CD8-positive, alpha-beta memory T cell (primary cell): Measurements from ENCODE around the gene N4BP2L1. TPM values are rescaled to one million over a fixed set of nuclear protein-coding genes. Genes with fewer than 3 reads are reported as not detected.
A peak's percentile ranks its signal among the peaks of the same experiment; 100 is the strongest.

Source experiments
- CTCF ChIA-PET: fragments of 350-600 bp; sonication (Branson Sonifier 250); formaldehyde crosslinking; loops from one replicate; lab custom pipeline; 2021; ENCODE audit warnings: antibody characterized with exemption; lab: Charles Lee
- POLR2A ChIA-PET: fragments of 350-600 bp; sonication (Branson Sonifier 250); formaldehyde crosslinking; loops from one replicate; lab custom pipeline; 2021; ENCODE audit warnings: antibody characterized with exemption; lab: Charles Lee
- DNase-seq, 5 donors: peaks; one replicate each; pipeline versions ENCODE4 v3.0.0 to v3.0.0-alpha.2; 2020 to 2022; ENCODE audit warnings: mixed read lengths in 1 of 5
- H3K27ac ChIP-seq: one replicate; pipeline ENCODE4 v1.7.0; 2013; ENCODE audit warnings: low read depth, mild to moderate bottlenecking, low read length, moderate library complexity
- H3K27me3 ChIP-seq: 2 replicates; pipeline ENCODE4 v1.7.0; 2013; ENCODE audit warnings: low read length, mild to moderate bottlenecking; ENCODE audit not compliant: insufficient read depth, poor library complexity, severe bottlenecking
- H3K36me3 ChIP-seq: 2 replicates; pipeline ENCODE4 v1.7.0; 2013; ENCODE audit warnings: mild to moderate bottlenecking, low read length, moderate library complexity; ENCODE audit not compliant: insufficient read depth
- H3K4me1 ChIP-seq: 2 replicates; pipeline ENCODE4 v1.7.0; 2013; ENCODE audit warnings: mild to moderate bottlenecking, low read length, moderate library complexity; ENCODE audit not compliant: insufficient read depth
- H3K4me3 ChIP-seq: 2 replicates; pipeline ENCODE4 v1.7.0; 2013; ENCODE audit warnings: mild to moderate bottlenecking, low read length
- H3K9me3 ChIP-seq: 2 replicates; pipeline ENCODE4 v1.7.0; 2013; ENCODE audit warnings: mild to moderate bottlenecking, low read length
- H3K27ac Mint-ChIP-seq, 8 donors: one replicate each; pipeline ENCODE4 v1.8.0; 2020 to 2021; ENCODE audit warnings: mixed read lengths in 8 of 8, mild to moderate bottlenecking in 6 of 8, inconsistent platforms in 3 of 8, moderate library complexity in 3 of 8
- H3K27me3 Mint-ChIP-seq, 2 donors: one replicate each; pipeline ENCODE4 v1.8.0; 2020 to 2021; ENCODE audit warnings: mixed read lengths in 2 of 2, mild to moderate bottlenecking in 1 of 2, moderate library complexity in 1 of 2
- H3K36me3 Mint-ChIP-seq, 3 donors: one replicate each; pipeline ENCODE4 v1.8.0; 2020 to 2021; ENCODE audit warnings: mixed read lengths in 3 of 3, inconsistent platforms in 1 of 3, mild to moderate bottlenecking in 1 of 3
- H3K4me1 Mint-ChIP-seq, 3 donors: one replicate each; pipeline ENCODE4 v1.8.0; 2020 to 2021; ENCODE audit warnings: mixed read lengths in 3 of 3, inconsistent platforms in 1 of 3, mild to moderate bottlenecking in 1 of 3
- H3K4me3 Mint-ChIP-seq, 7 donors: one replicate each; pipeline ENCODE4 v1.8.0; 2020 to 2021; ENCODE audit warnings: mixed read lengths in 7 of 7, mild to moderate bottlenecking in 6 of 7, moderate library complexity in 4 of 7, inconsistent platforms in 2 of 7
- H3K9me3 Mint-ChIP-seq, 5 donors: one replicate each; pipeline ENCODE4 v1.8.0; 2020 to 2022; ENCODE audit warnings: mixed read lengths in 5 of 5, mild to moderate bottlenecking in 3 of 5, moderate library complexity in 2 of 5, inconsistent platforms in 1 of 5
- polyA plus RNA-seq: library from polyadenylated mRNA; unstranded; fragments of 300-500 nt; fragmentation: Illumina TruSeq; gene quantifications from one replicate; pipeline ENCODE4 v1.2.3, GENCODE V29; 2021
- total RNA-seq, 2 experiments: library from RNA; stranded (reverse); gene quantifications; one replicate each; pipeline ENCODE4 v1.2.3, GENCODE V29; 2021

N4BP2L1 gene
- total and polyA plus RNA-seq, 3 experiments from 2014 or later: 15.1 to 54.3 (median 16.8) TPM

DNA sequence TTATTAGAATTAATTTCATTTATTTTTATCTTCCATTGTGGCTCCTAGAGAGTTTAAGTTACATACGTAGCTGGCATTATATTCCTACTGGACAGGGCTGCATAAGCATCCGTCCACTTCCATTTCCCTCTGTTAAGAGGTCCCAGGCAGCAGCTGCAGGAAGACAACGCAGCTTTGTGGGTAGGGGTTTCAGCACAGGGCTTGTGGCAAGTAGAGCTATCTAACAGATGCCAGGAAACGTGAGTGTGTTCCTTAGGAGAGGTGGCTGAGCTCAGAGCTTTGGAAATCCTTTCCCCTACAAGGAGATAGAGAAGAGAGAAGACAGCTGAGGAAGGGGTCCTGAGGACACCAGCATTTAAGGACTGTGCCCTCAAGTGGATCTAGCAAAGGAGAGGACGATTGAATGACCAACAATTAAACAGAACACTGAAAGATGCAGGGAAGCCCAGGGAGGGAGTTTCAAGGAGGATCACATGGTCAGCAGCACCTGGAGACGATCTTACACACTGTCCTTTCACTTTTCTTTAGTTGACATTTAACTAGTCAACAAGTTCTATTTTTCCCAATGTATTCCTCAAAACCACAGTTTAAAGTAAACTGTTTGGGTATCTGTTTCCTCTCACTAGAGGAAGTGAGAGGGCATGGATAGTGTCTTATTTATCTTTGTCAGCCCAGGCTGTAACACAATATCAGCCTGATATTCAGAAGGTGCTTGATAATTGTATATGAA, 2.3 kb upstream of the N4BP2L1 start:
- no peaks in the 10 kb centered on the region for H3K36me3 ChIP-seq
- H3K9me3 ChIP-seq: no peaks in the 10 kb centered on the region
- Mint-ChIP-seq H3K36me3 (peaks cover 4 to 31% (median 5%) of the 10 kb centered on the region in 3 donors), H3K4me3 (peak overlapping the region in 3 of 7 donors; percentile 30 to 39 (median 32)), H3K27me3 (no peaks in the 10 kb centered on the region), H3K4me1 (peaks cover 26 to 35% (median 29%) of the 10 kb centered on the region in 3 donors), H3K9me3 (no peaks in the 10 kb centered on the region), H3K27ac (peak overlapping the region in 7 of 8 donors; percentile 8 to 92 (median 34))
- ChIA-PET POLR2A (no interaction called here), CTCF (interaction anchor here (0.7 kb wide), 1 partner anchor 124 kb away, joined by 3 read pairs; no protein-coding TSS in a partner anchor)
- peaks cover 20% of the 10 kb centered on the region for H3K4me1 ChIP-seq
- no peak overlapping the region for H3K4me3 ChIP-seq
- no peak for DNase-seq
- no peaks in the 10 kb centered on the region for H3K27me3 ChIP-seq
- H3K27ac ChIP-seq: no peak overlapping the region

DNA sequence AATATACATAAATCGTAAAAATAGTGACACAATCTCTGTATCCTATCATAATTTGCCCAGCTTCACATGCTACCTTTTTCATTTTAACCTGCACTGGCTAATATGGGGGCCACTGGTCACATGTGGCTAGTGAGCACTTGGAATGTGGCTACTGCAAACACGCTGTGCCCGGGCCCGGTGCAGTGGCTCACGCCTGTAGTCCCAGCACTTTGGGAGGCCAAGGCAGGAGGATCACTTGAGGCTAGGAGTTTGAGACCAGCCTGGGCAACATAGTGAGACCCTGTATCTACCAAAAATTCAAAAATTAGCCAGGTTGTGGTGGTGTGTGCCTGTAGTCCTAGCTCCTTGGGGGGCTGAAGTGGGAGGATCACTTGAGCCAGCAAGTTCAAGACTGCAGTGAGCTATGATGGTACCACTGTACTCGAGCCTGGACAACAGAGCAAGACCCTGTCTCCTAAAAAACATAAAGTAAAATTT, 1.5 kb upstream of the N4BP2L1 start:
- Histone ChIP-seq H3K27me3 (no peaks in the 10 kb centered on the region), H3K4me3 (no peak overlapping the region), H3K36me3 (no peaks in the 10 kb centered on the region), H3K9me3 (no peaks in the 10 kb centered on the region), H3K4me1 (peaks cover 24% of the 10 kb centered on the region), H3K27ac (no peak overlapping the region)
- DNase-seq: no peak
- Mint-ChIP-seq H3K27ac (peak overlapping the region in 7 of 8 donors; percentile 43 to 99 (median 92)), H3K4me3 (peak overlapping the region in 2 of 7 donors; percentile 32), H3K36me3 (peaks cover 4 to 33% (median 5%) of the 10 kb centered on the region in 3 donors), H3K9me3 (no peaks in the 10 kb centered on the region), H3K27me3 (no peaks in the 10 kb centered on the region), H3K4me1 (peaks cover 29 to 40% (median 32%) of the 10 kb centered on the region in 3 donors)
- ChIA-PET CTCF (interaction anchor here (0.7 to 1.2 kb wide), 4 partner anchors 10 to 162 kb away, joined by 3 to 4 read pairs (median 4); partner anchors contain the start of genes BRCA2 and ZAR1L), POLR2A (no interaction called here)

DNA sequence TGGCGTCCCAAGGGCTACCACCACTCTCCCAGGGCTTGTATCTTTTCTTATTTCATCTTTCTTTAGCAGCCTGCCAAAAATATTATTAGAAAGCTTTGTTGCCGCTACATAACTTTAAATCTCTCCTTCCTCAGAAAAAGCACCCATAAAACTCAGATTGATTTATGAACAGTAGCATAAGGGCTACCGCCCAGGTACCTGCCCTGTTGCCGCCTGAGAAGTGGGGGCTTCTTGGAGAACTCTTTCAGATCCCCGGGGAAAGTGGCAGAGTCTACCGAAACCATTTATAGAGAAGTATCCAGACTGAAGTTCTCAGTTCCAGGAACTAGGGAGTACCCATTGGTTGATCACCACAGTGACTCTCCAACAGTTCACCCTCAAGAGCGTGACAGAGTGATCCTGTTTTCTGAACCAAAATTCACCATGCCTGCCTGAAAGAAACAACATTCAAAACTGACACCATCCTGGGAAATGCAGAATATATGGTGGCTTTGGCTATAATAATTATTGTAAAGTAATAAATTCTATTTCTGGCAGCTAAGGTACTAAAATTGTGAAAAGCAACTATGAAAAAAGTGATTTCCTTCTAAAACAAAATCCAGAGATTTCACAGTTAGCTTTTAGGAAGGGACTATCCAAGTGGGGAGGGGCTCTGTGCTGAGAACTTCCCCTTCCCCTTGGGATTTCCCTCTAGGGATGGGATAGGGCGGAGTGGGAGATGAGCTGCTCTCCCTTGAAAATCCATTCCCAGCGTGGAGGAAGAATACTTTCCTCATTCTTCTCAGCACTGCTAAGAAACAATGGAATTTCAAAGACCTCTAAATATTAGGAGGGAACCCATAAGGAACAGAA, 877 bp upstream of the N4BP2L1 start:
- Mint-ChIP-seq H3K4me3 (peak overlapping the region; percentile 83 to 94 (median 91)), H3K9me3 (no peaks in the 10 kb centered on the region), H3K36me3 (peaks cover 4 to 38% (median 5%) of the 10 kb centered on the region in 3 donors), H3K27me3 (no peaks in the 10 kb centered on the region), H3K4me1 (peaks cover 35 to 47% (median 39%) of the 10 kb centered on the region in 3 donors), H3K27ac (peak overlapping the region; percentile 92 to 99 (median 98))
- no peak for DNase-seq
- peak overlapping the region; percentile 87 for H3K27ac ChIP-seq
- ChIA-PET POLR2A (interaction anchor here (0.9 to 3.3 kb wide), 6 partner anchors 91 to 157 kb away, joined by 3 to 41 read pairs (median 4); partner anchors contain the start of genes BRCA2, PDS5B and ZAR1L), CTCF (interaction anchor here (1.0 to 1.2 kb wide), 6 partner anchors 11 to 240 kb away, joined by 3 to 4 read pairs (median 4); partner anchors contain the start of genes BRCA2 and ZAR1L)
- no peaks in the 10 kb centered on the region for H3K9me3 ChIP-seq
- no peaks in the 10 kb centered on the region for H3K27me3 ChIP-seq
- H3K4me1 ChIP-seq: peaks cover 31% of the 10 kb centered on the region
- H3K4me3 ChIP-seq: peak overlapping the region; percentile 84
- peaks cover 1% of the 10 kb centered on the region for H3K36me3 ChIP-seq

DNA sequence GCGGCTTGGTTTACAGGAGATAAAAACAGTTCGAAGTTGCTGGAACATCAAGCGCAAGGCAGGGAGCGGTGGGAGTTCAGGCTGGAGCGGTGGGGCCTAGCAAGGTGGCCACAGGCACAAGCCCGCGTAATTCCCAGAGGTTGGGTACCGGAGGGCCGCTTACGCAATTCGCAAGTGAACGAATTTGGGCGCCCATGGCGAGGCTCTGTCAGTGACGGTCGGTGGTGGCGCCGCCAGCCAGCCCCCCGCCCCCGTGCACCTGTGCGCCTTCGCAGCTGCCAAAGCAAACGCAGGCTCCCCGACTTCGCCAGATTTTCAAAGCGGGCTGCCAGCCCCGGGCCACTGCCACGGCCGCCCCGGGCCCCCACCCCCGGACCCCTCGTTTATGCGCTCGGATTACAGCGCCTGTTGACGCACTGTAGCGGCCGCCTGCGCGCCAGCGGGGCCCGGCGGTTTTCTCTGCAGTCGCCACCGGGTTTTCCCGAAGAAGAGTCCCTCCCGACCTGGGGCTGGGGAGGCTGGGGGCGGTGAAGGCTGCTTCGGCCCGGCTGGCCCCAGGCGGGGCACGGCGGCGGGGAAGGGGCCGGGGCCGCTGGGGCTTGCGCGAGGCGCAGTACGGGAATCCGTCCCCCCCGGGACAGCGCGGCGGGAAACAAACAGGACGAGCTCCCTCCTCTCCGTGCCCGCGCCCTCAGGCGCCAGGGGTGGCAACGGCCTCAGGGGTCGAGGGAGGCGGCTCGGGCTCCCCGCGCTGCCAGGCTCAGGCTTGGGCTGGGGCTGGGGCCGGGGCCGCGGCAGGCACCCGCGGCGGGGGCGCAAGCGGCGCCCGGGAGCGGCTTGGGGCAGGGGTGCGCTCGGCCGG, 709 bp downstream of the N4BP2L1 start:
- Mint-ChIP-seq H3K36me3 (peaks cover 0 to 44% (median 6%) of the 10 kb centered on the region in 3 donors), H3K9me3 (no peaks in the 10 kb centered on the region)
- POLR2A ChIA-PET: interaction anchor here (0.9 to 3.3 kb wide), 7 partner anchors 24 to 160 kb away, joined by 3 to 41 read pairs (median 4); partner anchors contain the start of genes BRCA2, N4BP2L2, PDS5B and ZAR1L

DNA sequence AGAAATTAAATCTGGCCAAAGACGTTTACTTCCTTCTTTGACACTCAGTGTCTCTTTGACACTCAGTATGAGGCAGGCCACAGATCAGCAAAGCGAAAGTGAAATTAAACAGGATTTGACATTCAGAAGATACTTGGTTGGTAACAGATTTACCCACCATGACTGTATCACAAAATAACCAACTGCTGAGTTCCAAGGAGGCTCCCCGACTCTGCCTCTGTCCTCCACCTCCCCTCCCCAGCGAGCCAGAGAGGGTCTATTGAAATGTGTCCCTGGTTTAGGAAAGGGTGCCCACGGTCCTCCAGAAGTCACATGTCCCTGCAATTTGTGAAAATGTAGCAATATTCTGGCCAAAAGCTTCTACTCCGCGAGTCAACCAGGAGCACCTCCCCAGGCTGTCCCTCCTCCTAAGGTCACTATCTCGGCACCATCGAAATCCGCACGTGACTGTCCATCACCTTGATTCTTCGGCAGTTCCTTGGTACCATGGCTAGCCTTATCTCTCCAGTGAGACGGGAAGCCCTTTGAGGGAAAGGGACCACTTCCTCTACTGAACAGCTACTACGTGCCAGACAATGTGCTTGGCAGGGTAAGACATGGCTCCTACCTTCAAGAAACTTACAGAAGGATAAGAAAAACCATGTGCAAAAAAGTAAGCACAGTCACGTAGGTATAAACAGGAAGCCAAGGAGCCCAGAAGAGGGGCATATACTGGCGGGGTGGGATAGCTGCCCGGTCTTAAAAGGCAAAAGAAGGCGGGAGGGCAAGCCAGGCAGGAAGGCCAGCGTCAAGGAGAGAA, 1.5 kb downstream of the N4BP2L1 start:
- CTCF ChIA-PET: interaction anchor here (1.1 to 1.4 kb wide), 3 partner anchors 16 to 117 kb away, joined by 3 to 4 read pairs (median 3); partner anchors contain the start of gene N4BP2L2
- Histone ChIP-seq H3K27me3 (no peaks in the 10 kb centered on the region), H3K4me1 (peaks cover 36% of the 10 kb centered on the region), H3K36me3 (peaks cover 5% of the 10 kb centered on the region), H3K27ac (peak overlapping the region; percentile 87), H3K4me3 (peak overlapping the region; percentile 84), H3K9me3 (no peaks in the 10 kb centered on the region)
- peak in 4 of 5 donors; percentile 39 to 66 (median 62) for DNase-seq
- POLR2A ChIA-PET: interaction anchor here (0.6 to 3.3 kb wide), 5 partner anchors 22 to 161 kb away, joined by 3 to 41 read pairs (median 4); partner anchors contain the start of genes BRCA2, N4BP2L2 and ZAR1L
- peaks cover 49 to 65% (median 62%) of the 10 kb centered on the region in 3 donors for H3K4me1 Mint-ChIP-seq
- no peaks in the 10 kb centered on the region for H3K9me3 Mint-ChIP-seq
- peak overlapping the region; percentile 92 to 100 (median 94) for H3K4me3 Mint-ChIP-seq
- H3K27ac Mint-ChIP-seq: peak overlapping the region; percentile 95 to 100 (median 98)
- peaks cover 0 to 47% (median 11%) of the 10 kb centered on the region in 3 donors for H3K36me3 Mint-ChIP-seq
- no peaks in the 10 kb centered on the region for H3K27me3 Mint-ChIP-seq

More for the DNA sequence above, 709 bp downstream of the N4BP2L1 start:
- H3K27me3 ChIP-seq: no peaks in the 10 kb centered on the region
- peak overlapping the region; percentile 95 to 100 (median 98) for H3K27ac Mint-ChIP-seq
- peak overlapping the region; percentile 92 to 100 (median 94) for H3K4me3 Mint-ChIP-seq
- no peaks in the 10 kb centered on the region for H3K9me3 ChIP-seq
- H3K4me3 ChIP-seq: peak overlapping the region; percentile 84
- H3K4me1 Mint-ChIP-seq: peaks cover 44 to 60% (median 54%) of the 10 kb centered on the region in 3 donors
- peak overlapping the region; percentile 87 for H3K27ac ChIP-seq
- peaks cover 5% of the 10 kb centered on the region for H3K36me3 ChIP-seq
- DNase-seq: peak; percentile 44 to 79 (median 65)
- CTCF ChIA-PET: interaction anchor here (0.8 to 1.4 kb wide), 5 partner anchors 16 to 242 kb away, joined by 3 to 4 read pairs (median 3); partner anchors contain the start of genes BRCA2, N4BP2L2 and ZAR1L
- H3K4me1 ChIP-seq: peaks cover 36% of the 10 kb centered on the region
- H3K27me3 Mint-ChIP-seq: no peaks in the 10 kb centered on the region

DNA sequence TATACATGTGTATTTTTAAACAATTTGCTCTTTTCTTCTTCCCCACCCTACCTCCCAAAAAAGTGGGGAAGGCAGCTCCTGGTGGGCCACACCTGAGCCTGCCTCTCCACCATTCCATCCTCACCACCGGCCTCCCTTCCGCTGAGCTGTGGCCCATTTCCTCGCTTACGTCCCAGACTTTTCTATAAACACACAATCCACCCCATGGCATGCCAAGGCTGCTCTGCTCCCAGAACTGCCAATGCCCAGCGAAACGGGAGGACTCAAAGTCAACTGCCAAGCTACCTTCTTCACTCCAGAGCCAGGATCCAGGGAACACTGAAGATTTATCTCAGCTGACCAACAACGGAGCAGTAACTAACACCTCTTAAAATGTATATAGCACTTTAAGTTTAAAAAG, 2.8 kb downstream of the N4BP2L1 start:
- POLR2A ChIA-PET: interaction anchor here (2.6 kb wide), 1 partner anchor 110 kb away, joined by 8 read pairs; the partner anchor contains the start of genes BRCA2 and ZAR1L
- H3K27ac Mint-ChIP-seq: peak overlapping the region in 7 of 8 donors; percentile 0 to 94 (median 73)
- no peak for DNase-seq
- Histone ChIP-seq H3K36me3 (peaks cover 5% of the 10 kb centered on the region), H3K4me1 (peaks cover 36% of the 10 kb centered on the region), H3K9me3 (no peaks in the 10 kb centered on the region), H3K27me3 (no peaks in the 10 kb centered on the region), H3K27ac (no peak overlapping the region), H3K4me3 (peak overlapping the region; percentile 84)
- peaks cover under 1 to 51% (median 12%) of the 10 kb centered on the region in 3 donors for H3K36me3 Mint-ChIP-seq
- no peaks in the 10 kb centered on the region for H3K9me3 Mint-ChIP-seq
- H3K27me3 Mint-ChIP-seq: no peaks in the 10 kb centered on the region
- peak overlapping the region; percentile 43 to 95 (median 79) for H3K4me3 Mint-ChIP-seq
- CTCF ChIA-PET: interaction anchor here (1.1 to 2.2 kb wide), 3 partner anchors 10 to 17 kb away, joined by 3 to 7 read pairs (median 3); no protein-coding TSS in a partner anchor
- H3K4me1 Mint-ChIP-seq: peaks cover 52 to 63% (median 63%) of the 10 kb centered on the region in 3 donors
